GM18858 (cell line): ENCODE data around the gene DOP1A.

Experiments used
- ATAC-seq: cut with Tn5 transposase; IDR thresholded peaks from one replicate; pipeline ENCODE4 v1.9.1; 2021; ENCODE audit not compliant: unreplicated experiment

DOP1A gene

GRCh38 chr6:83067448-83068439, at the start of gene DOP1A:
TSS of gene DOP1A (plus strand) at chr6:83067671. CDS start at chr6:83096978, 29,307 bp downstream.
- ATAC-seq = peak; percentile 67

GRCh38 chr6:83019741-83020140, 47.7 kb upstream of the DOP1A start:
- no peak for ATAC-seq

GRCh38 chr6:83031689-83032088, 35.8 kb upstream of the DOP1A start:
- ATAC-seq = no peak

GRCh38 chr6:83038246-83038645, 29.2 kb upstream of the DOP1A start:
- ATAC-seq = no peak

GRCh38 chr6:83042467-83043053, 24.9 kb upstream of the DOP1A start:
- ATAC-seq = no peak

GRCh38 chr6:83044091-83044768, 23.2 kb upstream of the DOP1A start:
- no peak for ATAC-seq

- no peak for ATAC-seq
Observed at GRCh38 chr6:83047065-83047754, 20.3 kb upstream of the DOP1A start.

- ATAC-seq = no peak
Observed at GRCh38 chr6:83051377-83052172, 15.9 kb upstream of the DOP1A start.

GRCh38 chr6:83053678-83054077, 13.8 kb upstream of the DOP1A start:
- no peak for ATAC-seq

- ATAC-seq = peak; percentile 41
Observed at GRCh38 chr6:83055366-83055964, 12.0 kb upstream of the DOP1A start.

- ATAC-seq = peak; percentile 69
Observed at GRCh38 chr6:83057705-83058321, 9.7 kb upstream of the DOP1A start.

- no peak for ATAC-seq
Observed at GRCh38 chr6:83061190-83061589, 6.3 kb upstream of the DOP1A start.

- no peak for ATAC-seq
Observed at GRCh38 chr6:83062225-83062624, 5.2 kb upstream of the DOP1A start.

GRCh38 chr6:83065511-83066192, 1.8 kb upstream of the DOP1A start, which contains the start of gene UBE3D:
TSS of gene UBE3D (minus strand) at chr6:83065841. CDS start at chr6:83065718, 123 bp downstream.
- ATAC-seq = peak; percentile 55

GRCh38 chr6:83068616-83069015, 1.1 kb downstream of the DOP1A start:
- no peak for ATAC-seq

- ATAC-seq = no peak
Observed at GRCh38 chr6:83069633-83070032, 2.2 kb downstream of the DOP1A start.

GRCh38 chr6:83071023-83071422, 3.6 kb downstream of the DOP1A start:
- ATAC-seq = peak; percentile 70

- no peak for ATAC-seq
Observed at GRCh38 chr6:83071707-83072106, 4.2 kb downstream of the DOP1A start.

GRCh38 chr6:83072726-83073125, 5.3 kb downstream of the DOP1A start:
- ATAC-seq = no peak
